HepG2 (cell line): Measurements from ENCODE around the gene KCNT1.

Experiments used
- ELF1 ChIP-seq: sonication (generic); formaldehyde crosslinking; IDR thresholded peaks from 2 replicates; pipeline ENCODE4 v1.4.0; 2020; ENCODE audit warnings: missing genetic modification reagents
- HMGXB4 ChIP-seq, 2 experiments: sonication (generic) in 1 of 2; formaldehyde crosslinking in 1 of 2; IDR thresholded peaks; 2 replicates each; pipeline versions ENCODE4 v1.4.0 to v1.6.1; 2018 to 2020; ENCODE audit warnings: missing genetic modification reagents in 2 of 2, borderline replicate concordance in 1 of 2, low read depth in 1 of 2, mild to moderate bottlenecking in 1 of 2, missing biosample characterization in 1 of 2
- MED13 ChIP-seq: sonication (generic); formaldehyde crosslinking; IDR thresholded peaks from 2 replicates; pipeline ENCODE4 v1.5.0; 2020; ENCODE audit warnings: missing genetic modification reagents
- MEF2D ChIP-seq: sonication (generic); formaldehyde crosslinking; IDR thresholded peaks from 2 replicates; pipeline ENCODE4 v1.5.1; 2020; ENCODE audit warnings: mild to moderate bottlenecking, missing genetic modification reagents
- MYC ChIP-seq: sonication (generic); formaldehyde crosslinking; IDR thresholded peaks from 2 replicates; pipeline ENCODE4 v1.9.0; 2021; ENCODE audit warnings: missing genetic modification reagents, borderline replicate concordance
- ZNF101 ChIP-seq: sonication (generic); formaldehyde crosslinking; IDR thresholded peaks from 2 replicates; pipeline ENCODE4 v1.4.0; 2020; ENCODE audit warnings: mild to moderate bottlenecking, low read depth, missing genetic modification reagents, borderline replicate concordance
- TF ChIP-seq, protein P1 (sequence below): sonication (generic); formaldehyde crosslinking; conservative IDR thresholded peaks from 2 replicates; pipeline ENCODE4 v1.4.0; 2020; ENCODE audit warnings: missing genetic modification reagents
- TF ChIP-seq, protein P2 (sequence below), 2 experiments: fragments of 450-650 bp in 1 of 2; sonication (generic) in 1 of 2; formaldehyde crosslinking in 1 of 2; IDR thresholded peaks; 2 replicates each; pipeline versions ENCODE4 v1.6.1 to v1.8.0; 2016 to 2022; ENCODE audit warnings: antibody characterized with exemption in 1 of 2, mild to moderate bottlenecking in 1 of 2, missing genetic modification reagents in 1 of 2

- no peak for TF ChIP-seq MYC
- no peak for TF ChIP-seq MEF2D (CRISPR knock-in tag)
- TF ChIP-seq MED13 (CRISPR knock-in tag), result no peak
- no peak for TF ChIP-seq ELF1 (CRISPR knock-in tag)
- TF ChIP-seq ZNF101, result no peak
- TF ChIP-seq, protein P1, sequence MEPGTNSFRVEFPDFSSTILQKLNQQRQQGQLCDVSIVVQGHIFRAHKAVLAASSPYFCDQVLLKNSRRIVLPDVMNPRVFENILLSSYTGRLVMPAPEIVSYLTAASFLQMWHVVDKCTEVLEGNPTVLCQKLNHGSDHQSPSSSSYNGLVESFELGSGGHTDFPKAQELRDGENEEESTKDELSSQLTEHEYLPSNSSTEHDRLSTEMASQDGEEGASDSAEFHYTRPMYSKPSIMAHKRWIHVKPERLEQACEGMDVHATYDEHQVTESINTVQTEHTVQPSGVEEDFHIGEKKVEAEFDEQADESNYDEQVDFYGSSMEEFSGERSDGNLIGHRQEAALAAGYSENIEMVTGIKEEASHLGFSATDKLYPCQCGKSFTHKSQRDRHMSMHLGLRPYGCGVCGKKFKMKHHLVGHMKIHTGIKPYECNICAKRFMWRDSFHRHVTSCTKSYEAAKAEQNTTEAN, result no peak
- TF ChIP-seq HMGXB4 (CRISPR knock-in tag; IDR thresholded peaks at IDR 0.05; ENCODE audit: borderline replicate concordance in 1 of 2, low read depth in 1 of 2), result no peak
- TF ChIP-seq, protein P2, sequence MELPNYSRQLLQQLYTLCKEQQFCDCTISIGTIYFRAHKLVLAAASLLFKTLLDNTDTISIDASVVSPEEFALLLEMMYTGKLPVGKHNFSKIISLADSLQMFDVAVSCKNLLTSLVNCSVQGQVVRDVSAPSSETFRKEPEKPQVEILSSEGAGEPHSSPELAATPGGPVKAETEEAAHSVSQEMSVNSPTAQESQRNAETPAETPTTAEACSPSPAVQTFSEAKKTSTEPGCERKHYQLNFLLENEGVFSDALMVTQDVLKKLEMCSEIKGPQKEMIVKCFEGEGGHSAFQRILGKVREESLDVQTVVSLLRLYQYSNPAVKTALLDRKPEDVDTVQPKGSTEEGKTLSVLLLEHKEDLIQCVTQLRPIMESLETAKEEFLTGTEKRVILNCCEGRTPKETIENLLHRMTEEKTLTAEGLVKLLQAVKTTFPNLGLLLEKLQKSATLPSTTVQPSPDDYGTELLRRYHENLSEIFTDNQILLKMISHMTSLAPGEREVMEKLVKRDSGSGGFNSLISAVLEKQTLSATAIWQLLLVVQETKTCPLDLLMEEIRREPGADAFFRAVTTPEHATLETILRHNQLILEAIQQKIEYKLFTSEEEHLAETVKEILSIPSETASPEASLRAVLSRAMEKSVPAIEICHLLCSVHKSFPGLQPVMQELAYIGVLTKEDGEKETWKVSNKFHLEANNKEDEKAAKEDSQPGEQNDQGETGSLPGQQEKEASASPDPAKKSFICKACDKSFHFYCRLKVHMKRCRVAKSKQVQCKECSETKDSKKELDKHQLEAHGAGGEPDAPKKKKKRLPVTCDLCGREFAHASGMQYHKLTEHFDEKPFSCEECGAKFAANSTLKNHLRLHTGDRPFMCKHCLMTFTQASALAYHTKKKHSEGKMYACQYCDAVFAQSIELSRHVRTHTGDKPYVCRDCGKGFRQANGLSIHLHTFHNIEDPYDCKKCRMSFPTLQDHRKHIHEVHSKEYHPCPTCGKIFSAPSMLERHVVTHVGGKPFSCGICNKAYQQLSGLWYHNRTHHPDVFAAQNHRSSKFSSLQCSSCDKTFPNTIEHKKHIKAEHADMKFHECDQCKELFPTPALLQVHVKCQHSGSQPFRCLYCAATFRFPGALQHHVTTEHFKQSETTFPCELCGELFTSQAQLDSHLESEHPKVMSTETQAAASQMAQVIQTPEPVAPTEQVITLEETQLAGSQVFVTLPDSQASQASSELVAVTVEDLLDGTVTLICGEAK (IDR thresholded peaks at IDR 0.05), result no peak
- TF ChIP-seq, protein P2 (CRISPR knock-in tag; IDR thresholded peaks at IDR 0.05), result no peak
Measured at GRCh38 chr9:135830496-135830895, 128.5 kb downstream of the KCNT1 start.
